ENCODE results near the gene AADAC.

DNA sequence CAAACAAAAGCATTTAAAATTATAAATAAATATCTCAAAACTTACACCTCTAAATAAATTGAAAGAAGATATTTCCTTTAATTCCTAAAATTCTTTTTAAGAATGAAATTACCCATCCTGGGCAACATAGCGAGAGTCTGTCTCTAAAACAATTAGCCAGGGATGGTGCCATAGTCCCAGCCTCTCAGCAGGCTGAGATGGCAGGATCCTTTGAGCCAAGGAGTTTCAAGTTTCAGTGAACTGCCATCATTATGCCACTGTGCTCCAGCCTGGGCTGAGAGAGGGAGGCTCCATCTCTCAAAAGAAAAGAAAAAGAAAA lies 25.4 kb downstream of the AADAC start:
- TF ChIP-seq SOX5 (CRISPR knock-in tag; IDR thresholded peaks at IDR 0.05; ENCODE audit: borderline replicate concordance) (no peak), MIXL1 (CRISPR knock-in tag; IDR thresholded peaks at IDR 0.05) (no peak), FOXM1 (CRISPR knock-in tag; IDR thresholded peaks at IDR 0.05) (no peak), ZNF207 (IDR thresholded peaks at IDR 0.05; ENCODE audit: borderline replicate concordance) (no peak), RNF2 (conservative IDR thresholded peaks at IDR 0.05; ENCODE audit: low read depth) (no peak), FOSL2 (CRISPR knock-in tag; IDR thresholded peaks at IDR 0.05) (no peak), BCL6 (CRISPR knock-in tag; IDR thresholded peaks at IDR 0.05) (no peak), ZNF549 (CRISPR knock-in tag; IDR thresholded peaks at IDR 0.05) (no peak)
- TF ChIP-seq, protein P1, sequence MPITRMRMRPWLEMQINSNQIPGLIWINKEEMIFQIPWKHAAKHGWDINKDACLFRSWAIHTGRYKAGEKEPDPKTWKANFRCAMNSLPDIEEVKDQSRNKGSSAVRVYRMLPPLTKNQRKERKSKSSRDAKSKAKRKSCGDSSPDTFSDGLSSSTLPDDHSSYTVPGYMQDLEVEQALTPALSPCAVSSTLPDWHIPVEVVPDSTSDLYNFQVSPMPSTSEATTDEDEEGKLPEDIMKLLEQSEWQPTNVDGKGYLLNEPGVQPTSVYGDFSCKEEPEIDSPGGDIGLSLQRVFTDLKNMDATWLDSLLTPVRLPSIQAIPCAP (CRISPR knock-in tag; IDR thresholded peaks at IDR 0.05; ENCODE audit: low read depth), result no peak
- TF ChIP-seq, protein P2, sequence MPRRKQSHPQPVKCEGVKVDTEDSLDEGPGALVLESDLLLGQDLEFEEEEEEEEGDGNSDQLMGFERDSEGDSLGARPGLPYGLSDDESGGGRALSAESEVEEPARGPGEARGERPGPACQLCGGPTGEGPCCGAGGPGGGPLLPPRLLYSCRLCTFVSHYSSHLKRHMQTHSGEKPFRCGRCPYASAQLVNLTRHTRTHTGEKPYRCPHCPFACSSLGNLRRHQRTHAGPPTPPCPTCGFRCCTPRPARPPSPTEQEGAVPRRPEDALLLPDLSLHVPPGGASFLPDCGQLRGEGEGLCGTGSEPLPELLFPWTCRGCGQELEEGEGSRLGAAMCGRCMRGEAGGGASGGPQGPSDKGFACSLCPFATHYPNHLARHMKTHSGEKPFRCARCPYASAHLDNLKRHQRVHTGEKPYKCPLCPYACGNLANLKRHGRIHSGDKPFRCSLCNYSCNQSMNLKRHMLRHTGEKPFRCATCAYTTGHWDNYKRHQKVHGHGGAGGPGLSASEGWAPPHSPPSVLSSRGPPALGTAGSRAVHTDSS (CRISPR knock-in tag; conservative IDR thresholded peaks at IDR 0.05), result no peak
